A549 (cell line): ENCODE data around the gene LLGL2.

Experiments used
- BHLHE40 ChIP-seq: IDR thresholded peaks from 2 replicates; pipeline ENCODE4 v1.6.1; 2012; ENCODE audit warnings: low read depth, low read length, inconsistent platforms
- ELK1 ChIP-seq: fragments of 150-350 bp; IDR thresholded peaks from 2 replicates; pipeline ENCODE4 v1.6.1; 2014; ENCODE audit warnings: low read depth, mild to moderate bottlenecking, low read length
- GATA3 ChIP-seq: IDR thresholded peaks from 2 replicates; pipeline ENCODE4 v1.6.1; 2012; ENCODE audit warnings: borderline replicate concordance
- HOXA7 ChIP-seq: fragments of 250-450 bp; sonication (Bioruptor Pico); IDR thresholded peaks from 2 replicates; pipeline ENCODE4 v1.5.0; 2020; ENCODE audit warnings: mild to moderate bottlenecking, moderate library complexity
- PHF8 ChIP-seq: fragments of 200-600 bp; sonication (generic); IDR thresholded peaks from 2 replicates; pipeline ENCODE4 v1.6.1; 2016; ENCODE audit warnings: low read depth, mild to moderate bottlenecking, antibody characterized with exemption, moderate library complexity, borderline replicate concordance
- POLR2A ChIP-seq: IDR thresholded peaks from 2 replicates; pipeline ENCODE4 v1.6.1; 2012; ENCODE audit warnings: mild to moderate bottlenecking, low read length
- TP53 ChIP-seq: fragments of 250-450 bp; sonication (Bioruptor Pico); IDR thresholded peaks from 2 replicates; pipeline ENCODE4 v1.5.0; 2021; ENCODE audit warnings: mild to moderate bottlenecking, moderate library complexity
- ZC3H11A ChIP-seq: fragments of 450-650 bp; IDR thresholded peaks from 2 replicates; pipeline ENCODE4 v1.6.1; 2014; ENCODE audit warnings: antibody characterized with exemption, mild to moderate bottlenecking
- ZFP36 ChIP-seq: fragments of 450-650 bp; IDR thresholded peaks from 2 replicates; pipeline ENCODE4 v1.6.1; 2014; ENCODE audit warnings: borderline replicate concordance; ENCODE audit not compliant: partially characterized antibody
- TF ChIP-seq, protein P1 (sequence below): fragments of >200 bp; sonication (Bioruptor Twin); formaldehyde crosslinking; IDR thresholded peaks from 3 replicates; pipeline ENCODE4 v1.5.1; 2016

DNA sequence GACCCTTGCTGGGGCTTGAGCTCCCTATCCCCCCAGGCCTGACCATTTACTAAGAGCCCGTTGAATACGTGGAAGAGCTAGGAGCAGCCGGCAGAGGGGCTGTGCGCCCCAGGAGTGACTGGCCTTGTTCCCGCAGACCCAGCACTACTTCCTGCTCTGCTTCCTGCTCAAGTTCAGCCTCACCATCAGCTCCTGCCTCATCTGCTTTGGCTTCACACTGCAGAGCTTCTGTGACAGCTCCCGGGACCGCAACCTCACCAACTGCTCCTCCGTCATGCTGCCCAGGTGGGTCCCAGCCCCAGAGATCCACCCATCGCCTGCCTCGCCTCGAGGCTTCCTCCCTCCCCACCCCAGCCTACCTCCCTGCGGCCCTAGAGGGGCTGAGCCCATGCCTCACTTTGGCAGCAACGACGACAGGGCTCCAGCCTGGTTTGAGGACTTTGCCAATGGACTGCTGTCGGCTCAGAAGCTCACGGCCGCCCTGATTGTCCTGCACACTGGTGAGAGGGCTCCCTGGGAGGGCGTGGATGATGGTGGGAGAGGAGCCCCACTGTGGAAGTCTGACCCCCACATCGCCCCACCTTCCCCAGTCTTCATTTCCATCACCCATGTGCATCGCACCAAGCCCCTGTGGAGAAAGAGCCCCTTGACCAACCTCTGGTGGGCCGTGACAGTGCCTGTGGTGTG lies 27.3 kb upstream of the LLGL2 start:
- TF ChIP-seq ELK1: no peak
- no peak for TF ChIP-seq POLR2A
- TF ChIP-seq, protein P1, sequence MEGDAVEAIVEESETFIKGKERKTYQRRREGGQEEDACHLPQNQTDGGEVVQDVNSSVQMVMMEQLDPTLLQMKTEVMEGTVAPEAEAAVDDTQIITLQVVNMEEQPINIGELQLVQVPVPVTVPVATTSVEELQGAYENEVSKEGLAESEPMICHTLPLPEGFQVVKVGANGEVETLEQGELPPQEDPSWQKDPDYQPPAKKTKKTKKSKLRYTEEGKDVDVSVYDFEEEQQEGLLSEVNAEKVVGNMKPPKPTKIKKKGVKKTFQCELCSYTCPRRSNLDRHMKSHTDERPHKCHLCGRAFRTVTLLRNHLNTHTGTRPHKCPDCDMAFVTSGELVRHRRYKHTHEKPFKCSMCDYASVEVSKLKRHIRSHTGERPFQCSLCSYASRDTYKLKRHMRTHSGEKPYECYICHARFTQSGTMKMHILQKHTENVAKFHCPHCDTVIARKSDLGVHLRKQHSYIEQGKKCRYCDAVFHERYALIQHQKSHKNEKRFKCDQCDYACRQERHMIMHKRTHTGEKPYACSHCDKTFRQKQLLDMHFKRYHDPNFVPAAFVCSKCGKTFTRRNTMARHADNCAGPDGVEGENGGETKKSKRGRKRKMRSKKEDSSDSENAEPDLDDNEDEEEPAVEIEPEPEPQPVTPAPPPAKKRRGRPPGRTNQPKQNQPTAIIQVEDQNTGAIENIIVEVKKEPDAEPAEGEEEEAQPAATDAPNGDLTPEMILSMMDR: no peak
- TF ChIP-seq ZFP36: no peak
- TF ChIP-seq ZC3H11A: no peak
- no peak for TF ChIP-seq TP53 (CRISPR knock-in tag)
- TF ChIP-seq GATA3: no peak
- TF ChIP-seq HOXA7 (CRISPR knock-in tag): no peak
- no peak for TF ChIP-seq PHF8
- no peak for TF ChIP-seq BHLHE40
